ENCODE data around the gene SPEF1.
A peak's percentile ranks its signal among the peaks of the same experiment; 100 is the strongest.

The SPEF1 gene

DNA sequence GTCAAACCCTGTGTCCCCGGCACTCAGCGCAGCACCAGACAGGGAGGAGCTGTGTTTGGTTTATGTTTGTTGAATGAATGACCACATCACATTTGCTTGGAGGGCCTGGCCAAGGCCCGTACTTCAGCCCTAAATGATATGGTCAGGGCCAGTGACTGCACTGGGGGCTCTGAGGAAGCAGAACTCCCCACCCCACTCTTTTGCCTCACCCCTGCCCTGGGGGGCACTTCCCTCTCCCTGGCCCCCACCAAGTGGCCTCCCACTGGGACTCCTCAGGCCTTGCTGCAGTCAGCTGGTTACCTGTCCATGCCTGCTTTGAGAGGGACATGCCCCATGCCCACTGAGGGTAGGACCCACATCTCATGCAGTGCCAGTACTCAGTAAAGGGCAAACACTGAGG, 16.6 kb downstream of the SPEF1 start:
- DNase-seq: no peak

DNA sequence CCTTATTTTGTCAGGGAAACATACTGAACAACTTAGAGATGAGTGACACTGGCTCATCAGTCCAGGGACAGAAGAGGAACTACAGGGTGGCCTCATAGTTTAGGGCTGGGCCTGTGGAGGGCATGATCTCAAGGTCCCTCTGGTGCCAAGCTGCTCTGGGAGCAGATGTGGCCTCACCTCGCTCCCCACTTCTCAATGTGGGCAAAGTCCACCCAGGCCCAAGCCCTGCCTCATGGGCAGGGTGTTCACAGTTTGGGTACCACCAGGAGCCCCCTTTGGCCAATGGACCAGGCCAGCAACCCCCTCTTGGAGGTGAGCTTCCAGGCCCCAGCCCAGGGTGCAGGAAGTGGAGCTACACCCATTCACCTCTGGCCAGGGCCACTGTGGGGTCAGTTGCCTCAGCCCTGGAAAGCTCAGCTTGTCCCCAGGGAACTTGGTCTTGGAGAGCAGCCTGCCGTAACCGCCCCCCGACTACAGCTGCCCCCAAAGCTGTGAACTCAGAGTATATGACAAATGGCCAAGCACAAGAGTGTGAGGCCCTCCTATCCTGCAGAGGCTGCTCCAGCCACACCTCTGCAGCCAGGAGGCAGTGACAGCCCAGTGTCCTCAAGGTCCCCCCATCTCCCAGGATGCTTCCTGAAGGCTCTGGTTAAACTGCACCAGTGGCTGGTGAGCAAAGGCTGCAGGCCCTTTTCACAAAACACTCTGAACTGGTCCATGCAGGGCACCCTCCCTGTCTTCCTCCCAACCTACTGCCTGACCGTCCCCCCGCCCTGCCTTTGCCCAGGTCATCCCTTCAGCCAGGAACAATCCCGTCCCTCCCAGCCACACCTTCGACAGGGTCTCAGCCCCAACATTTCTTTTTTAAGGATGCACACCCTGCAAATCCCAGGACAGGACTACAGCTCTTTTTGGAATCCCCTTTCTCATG, 17.3 kb downstream of the SPEF1 start:
- no peak for DNase-seq

DNA sequence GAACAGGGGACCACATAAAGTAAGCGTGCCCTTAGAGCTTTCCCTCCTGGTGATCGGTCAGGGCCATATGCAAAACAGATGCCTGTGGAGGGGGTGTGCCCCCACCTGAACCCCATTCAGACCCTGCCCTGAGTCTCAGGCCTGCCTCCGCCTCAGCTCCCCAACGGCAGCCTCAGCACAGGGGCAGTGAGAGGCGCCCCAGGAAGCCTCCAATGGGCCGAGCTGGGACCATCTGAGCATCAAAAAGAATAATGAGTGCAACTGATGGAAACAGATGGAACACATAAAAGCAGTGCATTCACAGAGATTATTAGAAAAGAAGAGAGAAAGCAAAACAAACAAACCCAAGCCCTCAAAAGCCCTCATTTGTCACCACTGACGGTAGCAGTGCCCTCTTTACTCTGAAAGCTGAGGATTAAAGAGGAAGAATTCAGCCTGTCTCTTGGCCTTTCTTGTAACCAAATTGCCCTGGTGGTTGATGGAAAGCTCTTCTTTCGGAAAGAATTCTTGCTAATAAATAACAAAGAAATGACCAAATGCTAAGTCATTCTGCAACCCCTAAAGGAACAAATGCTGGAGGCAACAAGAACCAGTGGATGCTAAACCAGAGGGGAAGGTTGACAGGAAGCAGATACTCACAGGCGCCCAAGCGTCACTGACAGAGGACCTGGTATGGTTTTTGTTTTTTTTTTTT, 20.4 kb downstream of the SPEF1 start:
- no peak for DNase-seq

DNA sequence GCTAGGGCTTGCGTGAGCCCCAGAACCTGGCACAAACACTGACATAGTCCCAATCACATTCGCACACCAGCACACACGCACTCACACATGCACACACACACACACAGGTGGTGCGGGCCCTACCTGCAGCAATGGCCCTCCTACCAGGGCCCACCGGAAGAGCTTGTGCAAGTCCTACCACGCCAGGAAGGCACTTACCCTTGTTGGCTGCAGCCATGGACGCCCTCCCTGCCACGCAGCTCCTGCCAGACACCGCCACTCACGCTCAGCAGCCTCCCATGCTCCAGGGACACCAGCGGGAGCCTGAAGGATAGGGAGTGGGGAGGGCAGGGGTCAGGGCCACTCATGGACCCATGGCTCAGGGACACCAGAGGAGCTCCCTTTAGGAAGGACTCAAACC, 21.4 kb downstream of the SPEF1 start:
- DNase-seq: no peak

DNA sequence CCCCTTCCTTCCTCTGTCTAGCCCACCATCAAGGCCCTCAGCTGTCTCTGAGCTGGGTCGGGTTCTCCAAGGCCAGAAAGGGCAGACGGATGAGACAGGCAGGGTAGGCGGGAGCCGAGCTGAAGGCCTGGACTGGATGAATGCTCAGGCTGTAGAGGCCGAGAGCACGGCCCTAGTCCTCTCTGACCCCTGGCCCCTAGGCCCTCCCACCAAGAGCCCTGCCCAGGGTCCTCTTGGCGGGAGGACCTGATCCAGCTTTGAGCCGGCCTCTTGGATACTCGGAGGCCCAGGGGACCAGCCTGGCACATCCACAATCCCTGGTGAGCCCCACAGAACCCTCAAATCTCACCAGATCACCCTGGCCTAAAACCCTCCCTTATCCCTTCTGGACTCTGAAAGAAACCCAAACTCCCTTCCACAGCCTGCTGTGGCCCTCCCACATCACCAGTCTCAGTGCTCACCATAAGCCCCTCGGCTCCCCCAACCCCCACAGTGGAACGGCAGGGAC, 21.9 kb downstream of the SPEF1 start:
- no peak for DNase-seq

DNA sequence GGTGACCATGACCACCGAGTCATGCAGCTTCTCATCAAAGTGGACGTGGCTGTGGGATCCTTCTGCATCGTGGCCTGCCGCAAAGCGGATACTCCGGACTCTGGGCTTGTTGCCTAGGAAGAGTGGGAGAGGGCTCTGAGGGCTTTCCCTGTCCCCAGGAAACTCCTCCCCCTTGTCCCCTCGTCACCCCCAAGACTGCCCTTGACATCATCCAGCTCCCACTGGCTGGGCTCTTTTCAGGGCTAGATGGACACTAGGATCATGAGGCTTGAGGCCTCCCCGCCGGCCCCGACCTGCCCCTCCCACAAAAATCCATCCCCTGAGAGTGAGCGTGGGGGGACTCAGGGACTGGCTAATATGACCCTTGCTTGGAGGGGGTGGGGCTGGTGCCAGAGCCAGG, 22.7 kb downstream of the SPEF1 start:
- DNase-seq: no peak

DNA sequence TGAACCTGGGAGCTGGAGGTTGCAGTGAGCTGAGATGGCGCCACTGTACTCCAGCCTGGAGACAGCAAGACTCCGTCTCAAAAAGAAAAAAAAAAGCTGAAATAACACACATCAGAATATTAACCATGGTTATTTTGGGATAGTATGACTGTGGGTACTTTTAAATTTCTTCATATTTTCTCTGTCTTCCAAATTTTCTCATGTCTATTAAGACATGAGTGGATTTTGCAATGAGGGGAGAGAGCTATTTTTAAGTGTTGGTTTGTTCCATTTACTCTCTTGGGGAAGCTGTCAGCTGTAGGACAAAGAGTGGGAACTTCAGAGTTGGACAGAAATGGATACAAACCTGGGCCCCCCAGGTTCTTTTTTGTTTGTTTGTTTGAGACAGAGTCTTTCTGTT, 24.0 kb downstream of the SPEF1 start:
- no peak for DNase-seq

DNA sequence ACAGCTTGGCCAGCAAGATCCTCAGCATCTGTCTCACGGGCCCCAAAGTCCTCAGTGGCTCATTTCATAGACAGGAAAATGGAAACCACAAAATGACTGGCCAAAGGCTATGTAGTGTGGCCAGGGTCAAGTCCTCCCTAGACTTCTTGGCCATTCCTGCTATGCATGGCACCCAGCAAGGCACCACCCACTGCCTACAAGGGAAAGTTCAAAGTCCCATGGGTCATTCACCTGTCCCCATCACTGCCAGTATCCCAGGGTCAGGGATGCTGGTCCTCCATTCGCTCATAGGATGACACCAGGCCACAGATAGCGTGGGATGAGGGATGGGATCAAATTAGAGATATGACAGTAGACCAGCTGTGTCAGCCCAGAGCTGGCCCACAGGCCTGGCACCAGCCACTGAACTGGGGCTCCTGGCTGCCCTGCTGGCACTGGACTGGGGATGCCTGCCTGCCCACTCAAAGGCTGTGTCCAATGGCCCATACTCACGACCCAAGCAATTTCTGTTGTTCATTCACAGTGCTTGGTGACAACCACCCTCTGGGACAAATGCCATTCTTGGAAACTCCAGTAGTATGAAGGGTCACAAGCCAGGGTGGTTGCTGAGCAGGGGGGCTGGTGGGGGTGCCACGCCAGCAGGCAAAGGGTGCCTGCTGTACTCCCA, 25.3 kb downstream of the SPEF1 start:
- DNase-seq: no peak

DNA sequence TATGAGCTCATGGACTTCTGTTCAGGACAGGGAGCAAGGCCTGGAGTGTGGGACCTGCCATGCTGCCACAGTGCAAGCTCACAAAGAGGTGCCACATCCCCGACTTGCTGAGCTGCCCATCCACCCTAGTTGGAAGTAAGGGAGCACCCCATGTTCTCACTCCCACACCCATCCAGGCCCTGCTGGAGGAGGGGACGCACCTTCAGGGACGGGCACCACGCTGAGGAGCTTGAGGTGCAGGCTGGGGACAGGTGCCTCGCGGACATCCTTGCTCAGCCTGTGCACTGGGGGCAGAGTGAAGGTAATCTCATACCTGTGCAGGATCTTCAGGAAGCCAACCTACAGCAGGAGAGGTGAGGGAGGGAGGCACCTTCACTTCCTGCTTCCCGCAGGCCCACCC, 26.0 kb downstream of the SPEF1 start:
- no peak for DNase-seq

DNA sequence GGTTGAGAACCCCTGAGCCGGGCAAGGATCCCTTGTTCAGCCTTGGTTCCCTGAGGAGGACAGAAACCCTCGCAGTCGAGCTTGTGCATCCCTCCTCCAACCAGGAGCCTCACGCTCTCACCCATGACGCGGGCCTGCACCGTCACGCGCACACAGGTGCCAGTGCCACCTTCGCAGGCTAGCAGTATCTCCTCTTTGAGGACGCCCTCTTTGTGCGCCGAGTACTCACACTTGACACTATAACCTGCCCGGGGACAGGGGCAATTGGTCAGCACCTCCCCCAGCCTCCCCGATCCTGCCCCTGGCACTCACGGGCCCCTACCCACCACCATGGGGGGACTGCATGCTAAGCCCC, 27.0 kb downstream of the SPEF1 start:
- no peak for DNase-seq

DNA sequence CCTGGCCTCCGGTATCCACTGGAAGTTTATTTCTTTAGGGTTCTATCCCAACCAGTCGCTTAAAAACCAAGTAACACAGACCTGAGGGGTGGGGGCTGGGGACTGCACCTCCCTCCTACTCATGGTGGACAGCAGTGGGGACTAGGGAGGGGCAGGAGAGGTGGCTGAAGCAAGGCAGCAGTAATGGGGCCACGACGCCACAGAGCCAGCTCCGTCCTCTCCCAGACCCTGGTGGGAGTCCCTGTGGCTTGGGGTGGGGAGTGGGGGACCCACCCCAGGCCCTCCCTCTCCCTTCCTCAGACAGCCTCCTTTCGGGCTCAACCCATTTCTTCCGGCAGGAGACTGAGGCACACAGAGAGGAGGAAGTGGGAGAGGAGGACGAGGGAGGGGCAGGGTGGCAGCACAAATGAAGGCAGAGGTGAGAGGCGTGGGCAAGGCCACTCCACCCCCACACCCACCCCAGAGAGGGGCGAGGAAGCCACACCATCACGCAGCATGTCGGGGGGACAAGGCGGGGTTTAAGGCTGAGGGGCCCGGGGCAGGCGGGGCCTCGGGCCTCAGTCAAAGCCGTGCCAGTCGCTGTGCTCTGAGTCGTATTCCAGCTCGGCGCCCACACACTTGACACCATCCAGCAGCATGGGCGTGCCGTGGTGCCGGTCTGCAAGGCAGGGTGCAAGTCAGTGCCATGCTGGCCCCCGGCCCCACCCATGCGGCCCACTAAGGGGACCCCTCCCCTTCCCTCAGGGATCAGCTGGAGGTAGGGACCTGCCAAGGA, 27.6 kb downstream of the SPEF1 start:
- no peak for DNase-seq

DNA sequence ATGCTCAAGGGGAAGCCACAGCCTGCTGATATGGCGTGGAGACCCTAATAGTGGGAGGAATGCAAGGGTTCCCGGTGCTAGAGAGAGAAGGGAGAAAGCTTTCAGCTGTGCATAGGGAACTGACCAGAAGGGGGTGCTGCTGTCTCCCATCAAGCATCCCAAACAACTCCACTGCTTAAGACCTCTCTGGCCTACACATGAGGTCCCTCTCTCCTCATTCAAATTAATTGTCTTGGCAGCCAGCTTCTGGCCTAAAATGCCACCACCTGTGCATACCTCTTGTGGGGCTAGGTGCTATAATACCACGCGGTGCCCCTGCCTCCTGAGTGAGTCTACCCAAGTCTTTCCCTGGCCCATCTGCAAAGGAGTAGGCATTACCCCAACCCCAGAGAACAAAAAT, 28.1 kb downstream of the SPEF1 start:
- peak; percentile 61 for DNase-seq

DNA sequence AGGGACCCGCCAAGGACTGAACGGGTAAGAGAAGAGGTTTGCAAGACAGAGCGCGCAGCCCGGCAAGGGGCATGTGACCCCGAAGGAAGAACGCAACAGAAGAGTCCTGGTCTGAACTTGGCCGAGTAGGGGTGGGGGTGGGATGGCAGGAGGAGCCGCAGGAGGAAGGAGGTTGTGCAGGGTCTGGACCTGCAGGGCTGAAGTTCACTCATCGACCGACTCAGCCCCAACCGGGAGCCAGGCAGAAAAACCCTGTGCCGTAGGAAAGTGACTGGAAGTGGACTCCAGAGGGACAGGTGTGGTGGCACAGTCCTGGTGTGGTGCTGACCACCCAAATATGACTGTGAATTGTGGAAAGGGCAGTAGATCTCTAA, 28.9 kb downstream of the SPEF1 start:
- no peak for DNase-seq

DNA sequence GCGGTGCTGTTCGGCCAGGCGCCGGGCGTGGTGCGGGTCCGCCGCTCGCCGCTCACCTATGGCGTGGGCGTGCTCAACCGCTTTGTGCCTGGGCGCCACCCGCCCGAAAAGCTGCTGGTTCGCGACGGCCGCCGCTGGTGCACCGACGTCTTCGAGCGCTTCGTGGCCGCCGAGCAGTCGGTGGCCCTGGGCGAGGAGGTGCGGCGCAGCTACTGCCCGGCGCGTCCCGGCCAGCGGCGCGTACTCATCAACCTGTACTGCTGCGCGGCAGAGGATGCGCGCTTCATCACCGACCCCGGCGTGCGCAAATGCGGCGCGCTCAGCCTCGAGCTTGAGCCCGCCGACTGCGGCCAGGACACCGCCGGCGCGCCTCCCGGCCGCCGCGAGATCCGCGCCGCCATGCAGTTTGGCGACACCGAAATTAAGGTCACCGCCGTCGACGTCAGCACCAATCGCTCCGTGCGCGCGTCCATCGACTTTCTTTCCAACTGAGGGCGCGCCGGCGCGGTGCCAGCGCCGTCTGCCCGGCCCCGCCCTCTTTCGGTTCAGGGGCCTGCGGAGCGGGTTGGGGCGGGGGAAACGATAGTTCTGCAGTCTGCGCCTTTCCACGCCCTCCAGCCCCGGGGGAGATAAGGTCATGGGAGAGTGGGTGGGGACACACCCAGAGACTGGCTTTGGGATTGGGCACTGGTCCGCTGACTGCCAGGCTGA, 29.4 kb downstream of the SPEF1 start:
- DNase-seq: peak; percentile 52

DNA sequence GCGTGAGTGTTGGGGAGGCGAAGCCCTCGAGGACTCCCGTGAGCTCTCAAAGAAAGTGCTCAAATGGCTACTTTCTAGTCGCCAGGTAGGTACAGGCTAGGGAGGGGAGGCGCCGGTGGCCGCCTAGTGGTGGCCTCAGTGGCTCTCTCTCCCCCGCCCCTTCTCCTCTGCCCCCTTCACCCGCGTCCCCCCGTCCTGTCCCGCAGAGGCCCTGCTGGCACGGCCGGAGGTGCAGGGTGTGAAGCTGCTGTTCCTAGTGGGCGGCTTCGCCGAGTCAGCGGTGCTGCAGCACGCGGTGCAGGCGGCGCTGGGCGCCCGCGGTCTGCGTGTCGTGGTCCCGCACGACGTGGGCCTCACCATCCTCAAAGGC, 30.0 kb downstream of the SPEF1 start:
- DNase-seq: no peak

DNA sequence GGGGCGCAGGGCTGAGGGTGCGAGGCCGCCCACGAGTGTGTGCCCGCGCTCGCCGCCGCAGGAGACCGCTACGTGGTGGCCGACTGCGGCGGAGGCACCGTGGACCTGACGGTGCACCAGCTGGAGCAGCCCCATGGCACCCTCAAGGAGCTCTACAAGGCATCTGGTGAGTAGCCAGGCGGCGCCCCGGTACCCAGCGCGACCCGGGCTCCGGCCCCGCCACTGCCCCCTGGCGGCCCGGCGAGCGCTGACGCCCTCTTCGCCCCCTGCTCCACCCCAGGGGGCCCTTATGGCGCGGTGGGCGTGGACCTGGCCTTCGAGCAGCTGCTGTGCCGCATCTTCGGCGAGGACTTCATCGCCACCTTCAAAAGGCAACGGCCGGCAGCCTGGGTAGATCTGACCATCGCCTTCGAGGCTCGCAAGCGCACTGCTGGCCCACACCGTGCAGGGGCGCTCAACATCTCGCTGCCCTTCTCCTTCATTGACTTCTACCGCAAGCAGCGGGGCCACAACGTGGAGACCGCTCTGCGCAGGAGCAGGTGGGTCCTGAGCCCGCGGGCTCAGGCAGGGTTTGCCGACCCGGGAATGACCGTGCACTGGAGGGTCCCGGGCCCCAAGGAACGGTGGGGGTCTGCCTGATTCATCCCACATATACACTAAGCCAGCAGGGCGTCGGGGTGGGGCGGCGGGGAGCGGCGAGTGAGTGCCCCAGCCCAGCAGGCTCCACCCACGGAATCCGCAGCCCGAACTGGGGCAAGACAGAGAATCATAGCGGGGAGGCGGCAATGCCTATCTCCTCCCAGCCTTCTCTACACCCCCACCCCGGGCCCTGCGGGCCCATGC, 31.3 kb downstream of the SPEF1 start:
- DNase-seq: peak; percentile 55

DNA sequence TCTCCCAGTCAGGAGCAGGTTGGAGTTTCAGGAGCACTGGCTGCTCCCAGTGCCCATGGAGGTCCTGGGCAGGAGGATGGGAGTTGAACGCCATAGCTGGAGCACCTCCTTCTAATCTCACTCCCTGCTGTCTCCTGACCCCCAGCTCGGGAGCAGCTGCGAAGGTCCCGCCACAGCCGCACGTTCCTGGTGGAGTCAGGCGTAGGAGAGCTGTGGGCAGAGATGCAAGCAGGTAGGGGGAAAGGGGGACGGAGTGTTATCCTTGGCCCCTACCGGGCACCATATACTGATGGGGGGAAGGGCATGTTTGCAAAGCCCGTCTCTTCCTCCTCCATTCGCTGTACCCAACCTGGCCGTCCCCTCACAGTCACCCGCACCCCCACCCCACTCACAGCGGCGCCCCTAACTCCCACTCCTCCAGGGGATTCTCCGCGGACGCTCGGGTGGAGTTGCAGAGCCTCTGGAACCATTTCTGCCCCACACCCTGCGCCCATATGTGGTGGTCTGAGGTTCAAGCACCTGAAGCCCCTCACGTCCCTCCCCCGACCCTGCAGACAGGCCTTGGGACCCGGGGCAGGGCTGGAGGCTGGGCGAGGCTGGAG, 32.1 kb downstream of the SPEF1 start:
- DNase-seq: no peak

DNA sequence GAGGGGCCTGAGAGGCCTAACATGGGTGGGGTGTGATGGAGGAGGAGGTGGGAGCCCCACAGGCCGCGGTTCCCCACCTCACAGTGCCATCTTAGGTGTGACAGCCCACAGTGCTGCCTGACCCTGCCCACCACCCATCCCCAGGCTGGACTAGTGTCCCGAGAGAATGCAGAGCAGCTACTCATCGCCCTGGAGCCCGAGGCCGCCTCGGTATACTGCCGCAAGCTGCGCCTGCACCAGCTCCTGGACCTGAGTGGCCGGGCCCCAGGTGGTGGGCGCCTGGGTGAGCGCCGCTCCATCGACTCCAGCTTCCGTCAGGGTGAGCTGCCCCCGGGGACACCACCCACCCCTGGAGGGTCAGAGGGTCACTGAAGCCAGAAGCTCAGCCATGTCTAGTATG, 33.2 kb downstream of the SPEF1 start:
- no peak for DNase-seq

DNA sequence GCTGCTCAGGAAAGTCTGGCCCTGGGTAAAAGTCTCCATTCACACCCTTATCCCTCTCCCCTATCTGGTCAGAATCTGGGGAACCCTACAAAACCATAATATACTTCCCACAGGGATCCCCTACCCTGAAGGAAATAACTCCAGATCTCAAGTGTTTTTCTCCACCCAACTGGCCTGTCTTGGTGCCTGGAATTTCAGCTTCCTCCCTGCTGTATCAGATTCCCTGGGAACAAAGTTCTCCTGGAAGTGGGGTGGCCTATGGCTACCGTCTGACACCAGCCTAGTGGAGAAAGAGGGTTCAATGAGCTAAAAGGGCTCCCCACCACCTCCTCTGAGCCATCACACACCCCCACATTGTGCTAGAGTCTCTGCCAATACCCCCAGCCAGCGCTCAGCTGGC, 33.8 kb downstream of the SPEF1 start:
- no peak for DNase-seq

DNA sequence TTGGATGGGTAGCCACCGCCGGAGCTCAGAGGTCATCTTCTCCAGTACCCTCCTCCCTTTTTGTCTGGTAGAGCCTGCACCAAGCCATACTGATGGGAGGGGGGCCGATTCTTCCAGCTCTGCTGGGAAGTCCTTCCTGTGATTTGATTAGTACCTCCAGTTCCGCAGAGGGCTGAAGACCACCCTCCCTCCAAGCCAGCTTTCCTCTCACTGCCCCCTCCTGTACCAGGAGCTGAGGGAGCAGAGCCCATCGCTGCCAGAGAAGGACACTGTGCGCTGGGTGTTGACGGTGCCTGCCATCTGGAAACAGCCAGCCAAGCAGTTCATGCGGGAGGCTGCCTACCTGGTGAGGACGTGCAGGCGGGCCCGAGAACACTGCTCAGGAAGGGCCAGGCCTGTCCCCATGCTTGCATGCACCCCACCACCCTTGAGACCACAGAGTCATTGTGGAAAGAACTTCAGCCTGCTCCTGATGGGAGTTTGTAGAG, 35.5 kb downstream of the SPEF1 start:
- no peak for DNase-seq
